Activated CD8-positive, alpha-beta T cell treated with anti-CD3 and anti-CD28 coated beads for 36 hours (primary cell): ENCODE measurements around the gene SV2B. TPM values are rescaled to one million over a fixed set of nuclear protein-coding genes. Genes with fewer than 3 reads are reported as not detected.

Experiments
- ATAC-seq: fragments of 200-7000 bp; cut with Tn5 transposase; one replicate; pipeline ENCODE4 v1.10.0; 2021; ENCODE audit warnings: mild to moderate bottlenecking, moderate library complexity
- CTCF ChIA-PET: fragments of 350-600 bp; sonication (Branson Sonifier 250); formaldehyde crosslinking; loops from one replicate; lab custom pipeline; 2021; ENCODE audit warnings: antibody characterized with exemption; lab: Charles Lee
- POLR2A ChIA-PET: fragments of 350-600 bp; sonication (Branson Sonifier 250); formaldehyde crosslinking; loops from one replicate; lab custom pipeline; 2021; ENCODE audit warnings: antibody characterized with exemption; lab: Charles Lee
- DNase-seq: peaks from one replicate; pipeline ENCODE4 v3.0.0-alpha.2; 2020
- H3K27ac Mint-ChIP-seq: one replicate; pipeline ENCODE4 v1.8.0; 2021; ENCODE audit warnings: mild to moderate bottlenecking, mixed read lengths
- H3K27me3 Mint-ChIP-seq: one replicate; pipeline ENCODE4 v1.8.0; 2021; ENCODE audit warnings: mixed read lengths
- H3K36me3 Mint-ChIP-seq: one replicate; pipeline ENCODE4 v1.8.0; 2021; ENCODE audit warnings: low read depth, mixed read lengths
- H3K4me1 Mint-ChIP-seq: one replicate; pipeline ENCODE4 v1.8.0; 2021; ENCODE audit warnings: low read depth, mixed read lengths
- H3K4me3 Mint-ChIP-seq: one replicate; pipeline ENCODE4 v1.8.0; 2021; ENCODE audit warnings: mild to moderate bottlenecking, moderate library complexity, mixed read lengths
- H3K9me3 Mint-ChIP-seq: one replicate; pipeline ENCODE4 v1.8.0; 2021; ENCODE audit warnings: mixed read lengths
- intact Hi-C: fragments of 100-400 bp; cut with micrococcal nuclease; formaldehyde crosslinking; loops from one replicate; pipeline ENCODE4 v1.10.0; 2022
- total RNA-seq, 2 experiments: library from RNA; stranded (reverse); gene quantifications; one replicate each; pipeline ENCODE4 v1.2.3, GENCODE V29; 2021
- TF ChIP-seq, protein P1 (sequence below): fragments of 200-600 bp; IDR thresholded peaks from one replicate; pipeline ENCODE4 v1.8.0; 2022; ENCODE audit warnings: antibody characterized with exemption, mild to moderate bottlenecking

The SV2B gene
- total RNA-seq, 2 experiments from 2014 or later: not detected

DNA sequence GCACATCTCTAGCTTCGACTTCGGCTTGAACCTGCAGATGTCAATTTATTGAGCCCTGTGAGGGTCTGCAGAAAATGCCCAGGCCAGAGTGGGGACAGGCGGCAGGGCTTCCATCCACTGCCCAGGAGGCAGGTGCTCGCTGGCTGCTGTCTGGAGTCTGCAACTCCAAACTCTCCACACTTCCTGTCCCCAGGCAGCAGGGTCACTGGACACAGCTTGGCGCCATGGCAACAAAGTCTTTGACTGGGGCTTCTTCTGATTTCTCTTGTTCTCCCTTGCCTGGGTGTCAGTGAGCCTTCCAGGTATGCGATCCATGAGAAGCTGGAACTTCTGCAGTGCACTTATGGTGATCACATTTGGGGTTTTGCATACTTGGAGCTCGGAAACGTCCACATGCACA is 33.5 kb downstream of the SV2B start:
- Mint-ChIP-seq H3K27ac (no peak overlapping the region), H3K4me1 (no peaks in the 10 kb centered on the region), H3K9me3 (no peaks in the 10 kb centered on the region), H3K27me3 (peaks cover 17% of the 10 kb centered on the region), H3K4me3 (no peak overlapping the region), H3K36me3 (no peaks in the 10 kb centered on the region)
- CTCF ChIA-PET: no interaction called here
- DNase-seq (no peak), ATAC-seq (no peak)
- intact Hi-C loops: no loop called here
- POLR2A ChIA-PET: no interaction called here
- TF ChIP-seq, protein P1, sequence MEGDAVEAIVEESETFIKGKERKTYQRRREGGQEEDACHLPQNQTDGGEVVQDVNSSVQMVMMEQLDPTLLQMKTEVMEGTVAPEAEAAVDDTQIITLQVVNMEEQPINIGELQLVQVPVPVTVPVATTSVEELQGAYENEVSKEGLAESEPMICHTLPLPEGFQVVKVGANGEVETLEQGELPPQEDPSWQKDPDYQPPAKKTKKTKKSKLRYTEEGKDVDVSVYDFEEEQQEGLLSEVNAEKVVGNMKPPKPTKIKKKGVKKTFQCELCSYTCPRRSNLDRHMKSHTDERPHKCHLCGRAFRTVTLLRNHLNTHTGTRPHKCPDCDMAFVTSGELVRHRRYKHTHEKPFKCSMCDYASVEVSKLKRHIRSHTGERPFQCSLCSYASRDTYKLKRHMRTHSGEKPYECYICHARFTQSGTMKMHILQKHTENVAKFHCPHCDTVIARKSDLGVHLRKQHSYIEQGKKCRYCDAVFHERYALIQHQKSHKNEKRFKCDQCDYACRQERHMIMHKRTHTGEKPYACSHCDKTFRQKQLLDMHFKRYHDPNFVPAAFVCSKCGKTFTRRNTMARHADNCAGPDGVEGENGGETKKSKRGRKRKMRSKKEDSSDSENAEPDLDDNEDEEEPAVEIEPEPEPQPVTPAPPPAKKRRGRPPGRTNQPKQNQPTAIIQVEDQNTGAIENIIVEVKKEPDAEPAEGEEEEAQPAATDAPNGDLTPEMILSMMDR: no peak

DNA sequence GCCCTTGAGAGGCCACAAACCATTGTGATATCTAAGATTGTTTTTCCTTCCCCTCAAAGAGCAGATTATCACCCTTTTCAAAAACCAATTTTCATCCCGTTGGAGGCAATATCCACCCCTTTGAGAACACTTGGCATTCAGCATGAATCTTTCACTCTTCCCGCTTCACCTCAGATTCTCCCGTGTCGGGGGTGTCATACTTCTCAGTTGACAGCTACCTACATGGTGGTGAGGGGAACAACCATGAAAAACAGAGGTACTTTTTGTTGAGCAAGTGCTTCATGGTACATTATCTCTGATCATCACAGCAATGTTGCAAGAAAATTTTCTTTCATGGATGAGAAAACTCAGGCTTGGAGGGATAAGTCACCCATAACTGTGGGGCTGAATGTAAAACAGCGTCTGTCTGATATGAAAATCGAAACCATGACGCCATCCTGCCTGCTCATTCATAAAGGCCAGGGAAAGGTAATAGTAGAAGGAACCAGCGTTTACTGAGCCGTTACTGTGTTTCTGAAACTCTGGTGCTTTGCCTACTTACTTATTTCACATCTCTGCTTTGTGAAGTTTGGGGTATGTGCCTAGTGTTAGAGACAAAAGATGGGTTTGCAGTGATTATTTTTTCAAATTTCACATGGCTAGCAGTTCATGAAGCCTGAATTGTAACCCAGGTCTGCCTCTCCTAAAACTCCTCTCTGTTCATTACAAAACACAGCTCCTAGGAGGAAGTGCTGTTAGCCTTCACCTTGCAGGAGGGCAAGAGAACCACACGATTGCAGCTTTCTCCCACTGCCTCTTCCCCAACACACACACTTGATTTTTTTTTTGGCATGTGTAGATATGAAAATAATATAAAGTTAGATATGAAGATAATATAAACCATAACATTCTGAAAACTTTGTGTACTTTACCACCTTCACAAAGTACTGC is 35.4 kb downstream of the SV2B start:
- Mint-ChIP-seq H3K9me3 (no peaks in the 10 kb centered on the region), H3K4me3 (no peak overlapping the region), H3K4me1 (no peaks in the 10 kb centered on the region), H3K36me3 (no peaks in the 10 kb centered on the region), H3K27me3 (peaks cover 18% of the 10 kb centered on the region), H3K27ac (no peak overlapping the region)
- TF ChIP-seq, protein P1: no peak
- ChIA-PET POLR2A (no interaction called here), CTCF (no interaction called here)
- ATAC-seq (no peak), DNase-seq (no peak)
- intact Hi-C loops: no loop called here

DNA sequence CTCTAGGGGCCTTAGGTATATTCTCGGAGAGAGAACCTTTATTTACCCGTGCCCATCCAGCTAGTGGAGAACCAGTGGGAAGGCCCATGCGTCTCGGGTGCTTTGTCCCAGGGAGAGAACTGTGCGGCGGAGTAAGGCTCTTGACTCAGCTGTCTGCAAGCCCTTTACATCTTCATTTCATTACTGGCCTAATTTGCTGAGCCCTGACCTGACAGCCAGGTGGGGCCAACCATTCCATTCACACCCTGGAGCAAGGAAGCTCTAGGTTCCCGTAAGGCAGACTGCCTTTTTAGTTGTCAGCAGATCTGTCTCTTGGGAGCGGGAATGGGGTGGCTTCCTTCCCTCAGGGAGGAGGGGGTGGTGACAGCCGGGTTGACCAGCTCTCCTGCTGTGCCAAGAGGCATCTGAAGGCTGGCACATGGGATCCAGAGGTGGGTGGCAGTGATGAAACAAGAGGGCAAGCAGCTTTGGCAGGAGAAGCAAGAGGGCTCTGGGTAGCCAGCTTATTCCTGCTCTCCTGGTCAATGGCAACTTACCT is 36.4 kb downstream of the SV2B start:
- Mint-ChIP-seq H3K36me3 (no peaks in the 10 kb centered on the region), H3K4me3 (no peak overlapping the region), H3K27me3 (peaks cover 18% of the 10 kb centered on the region), H3K9me3 (no peaks in the 10 kb centered on the region), H3K4me1 (no peaks in the 10 kb centered on the region), H3K27ac (no peak overlapping the region)
- ATAC-seq (no peak), DNase-seq (no peak)
- CTCF ChIA-PET: no interaction called here
- POLR2A ChIA-PET: no interaction called here
- intact Hi-C loops: no loop called here
- TF ChIP-seq, protein P1: no peak

DNA sequence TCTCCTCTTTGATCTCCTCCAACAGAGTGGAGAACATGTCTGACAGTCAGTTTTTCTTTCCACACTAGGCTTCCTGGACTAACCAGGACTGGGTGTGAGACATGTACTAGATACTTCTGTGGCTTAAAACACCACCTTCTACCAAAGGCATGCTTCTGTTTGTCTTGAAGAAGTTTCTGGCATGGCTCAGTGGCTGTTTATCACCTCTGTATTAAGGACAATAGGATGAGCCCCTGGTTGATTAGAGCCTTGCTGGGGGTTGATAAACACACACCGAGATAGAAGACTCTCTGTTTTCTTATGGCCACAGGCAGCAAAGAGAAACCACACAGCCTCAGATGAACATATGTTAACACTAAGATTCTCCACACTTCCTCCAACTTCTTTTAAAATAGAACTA is 40.5 kb downstream of the SV2B start:
- peaks cover 18% of the 10 kb centered on the region for H3K27me3 Mint-ChIP-seq
- no peaks in the 10 kb centered on the region for H3K4me1 Mint-ChIP-seq
- no peak overlapping the region for H3K27ac Mint-ChIP-seq
- no peaks in the 10 kb centered on the region for H3K9me3 Mint-ChIP-seq
- no peak overlapping the region for H3K4me3 Mint-ChIP-seq
- TF ChIP-seq, protein P1: no peak
- DNase-seq (no peak), ATAC-seq (no peak)
- intact Hi-C loops: no loop called here
- ChIA-PET CTCF (interaction anchor here (1.4 to 1.5 kb wide), 2 partner anchors 84 kb away, joined by 3 to 5 read pairs; no protein-coding TSS in a partner anchor), POLR2A (no interaction called here)
- no peaks in the 10 kb centered on the region for H3K36me3 Mint-ChIP-seq

DNA sequence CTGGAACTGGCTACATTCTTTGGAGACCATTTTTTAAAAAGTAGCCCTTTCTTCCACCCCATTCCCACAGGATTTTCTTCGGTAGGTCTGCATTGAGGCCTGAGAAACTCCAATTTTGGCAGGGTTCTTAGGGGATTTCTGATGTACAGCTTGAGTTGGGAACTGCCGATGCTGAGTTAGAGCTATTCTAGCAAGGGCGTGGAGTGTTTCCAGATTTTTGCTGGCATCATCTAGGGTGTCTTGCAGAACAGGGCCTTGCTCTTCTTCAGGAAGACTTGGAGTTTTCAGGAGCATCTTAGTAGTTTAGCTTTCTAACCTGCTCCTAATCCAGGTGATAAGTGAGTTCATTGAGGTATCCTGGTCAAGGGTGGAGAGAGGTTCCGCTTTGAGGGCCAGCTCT is 41.0 kb downstream of the SV2B start:
- no peak overlapping the region for H3K27ac Mint-ChIP-seq
- DNase-seq: no peak
- ChIA-PET CTCF (interaction anchor here (1.1 kb wide), 1 partner anchor 11 kb away, joined by 4 read pairs; no protein-coding TSS in a partner anchor), POLR2A (interaction anchor here (0.6 kb wide), 1 partner anchor 12 kb away, joined by 4 read pairs; no protein-coding TSS in a partner anchor)
- no peak overlapping the region for H3K4me3 Mint-ChIP-seq
- peaks cover 22% of the 10 kb centered on the region for H3K27me3 Mint-ChIP-seq
- no peaks in the 10 kb centered on the region for H3K36me3 Mint-ChIP-seq
- H3K4me1 Mint-ChIP-seq: no peaks in the 10 kb centered on the region
- TF ChIP-seq, protein P1: no peak
- ATAC-seq: no peak
- H3K9me3 Mint-ChIP-seq: no peaks in the 10 kb centered on the region
- intact Hi-C loops: no loop called here
